CD4-positive, CD25-positive, alpha-beta regulatory T cell (primary cell): ENCODE data around the gene ADAMTSL3. TPM values are rescaled to one million over a fixed set of nuclear protein-coding genes. Genes with fewer than 3 reads are reported as not detected.

Source experiments
- ATAC-seq, 2 donors: fragments of 150-1000 bp; cut with Tn5 transposase; one replicate each; pipeline ENCODE4 v1.10.0; 2021; ENCODE audit warnings: low read depth in 2 of 2, moderate number of reproducible peaks in 2 of 2, moderate library complexity in 1 of 2
- DNase-seq, 3 donors: peaks; one replicate each; pipeline versions ENCODE4 v3.0.0 to v3.0.0-alpha.2; 2012 to 2022; ENCODE audit warnings: mixed read lengths in 1 of 3
- H3K27ac ChIP-seq: one replicate; pipeline ENCODE4 v1.7.0; 2013; ENCODE audit warnings: mild to moderate bottlenecking, low read length; ENCODE audit not compliant: insufficient read depth, poor library complexity, severe bottlenecking
- H3K27me3 ChIP-seq: one replicate; pipeline ENCODE4 v1.7.0; 2013; ENCODE audit warnings: low read length; ENCODE audit not compliant: control insufficient read depth, insufficient read depth
- H3K36me3 ChIP-seq: one replicate; pipeline ENCODE4 v1.7.0; 2013; ENCODE audit warnings: mild to moderate bottlenecking, low read length, moderate library complexity; ENCODE audit not compliant: control insufficient read depth, insufficient read depth
- H3K4me1 ChIP-seq: 2 replicates; pipeline ENCODE4 v1.7.0; 2013; ENCODE audit warnings: mild to moderate bottlenecking, low read length; ENCODE audit not compliant: insufficient read depth, control insufficient read depth, poor library complexity, severe bottlenecking
- H3K4me3 ChIP-seq: one replicate; pipeline ENCODE4 v1.7.0; 2013; ENCODE audit warnings: low read depth, mild to moderate bottlenecking, low read length, moderate library complexity
- H3K9me3 ChIP-seq, 2 experiments: 1 replicate in 1 of 2; 2 replicates in 1 of 2; pipeline ENCODE4 v1.7.0; 2013; ENCODE audit warnings: low read length in 2 of 2, mild to moderate bottlenecking in 1 of 2, moderate library complexity in 1 of 2; ENCODE audit not compliant: control insufficient read depth in 2 of 2
- H3K27ac Mint-ChIP-seq, 3 donors: one replicate each; pipeline ENCODE4 v1.8.0; 2020 to 2022; ENCODE audit warnings: mild to moderate bottlenecking in 3 of 3, mixed read lengths in 3 of 3, moderate library complexity in 2 of 3
- H3K27me3 Mint-ChIP-seq: one replicate; pipeline ENCODE4 v1.8.0; 2022; ENCODE audit warnings: mild to moderate bottlenecking, mixed read lengths
- H3K36me3 Mint-ChIP-seq: one replicate; pipeline ENCODE4 v1.8.0; 2020; ENCODE audit warnings: mixed read lengths
- H3K4me1 Mint-ChIP-seq, 4 donors: one replicate each; pipeline ENCODE4 v1.8.0; 2020 to 2022; ENCODE audit warnings: mixed read lengths in 4 of 4, mild to moderate bottlenecking in 1 of 4
- H3K4me3 Mint-ChIP-seq, 4 donors: one replicate each; pipeline ENCODE4 v1.8.0; 2020 to 2022; ENCODE audit warnings: mild to moderate bottlenecking in 4 of 4, mixed read lengths in 4 of 4, moderate library complexity in 3 of 4
- H3K9me3 Mint-ChIP-seq, 7 donors: one replicate each; pipeline ENCODE4 v1.8.0; 2020 to 2022; ENCODE audit warnings: mixed read lengths in 7 of 7, mild to moderate bottlenecking in 3 of 7, moderate library complexity in 2 of 7
- polyA plus RNA-seq, 4 donors: library from polyadenylated mRNA; unstranded; fragments of 300-500 nt; fragmentation: Illumina TruSeq; gene quantifications; one replicate each; pipeline ENCODE4 v1.2.3, GENCODE V29; 2021
- total RNA-seq: library from RNA; stranded (reverse); gene quantifications from one replicate; pipeline ENCODE4 v1.2.3, GENCODE V29; 2022

Gene ADAMTSL3
- total and polyA plus RNA-seq, 5 donors from 2014 or later: not detected

DNA sequence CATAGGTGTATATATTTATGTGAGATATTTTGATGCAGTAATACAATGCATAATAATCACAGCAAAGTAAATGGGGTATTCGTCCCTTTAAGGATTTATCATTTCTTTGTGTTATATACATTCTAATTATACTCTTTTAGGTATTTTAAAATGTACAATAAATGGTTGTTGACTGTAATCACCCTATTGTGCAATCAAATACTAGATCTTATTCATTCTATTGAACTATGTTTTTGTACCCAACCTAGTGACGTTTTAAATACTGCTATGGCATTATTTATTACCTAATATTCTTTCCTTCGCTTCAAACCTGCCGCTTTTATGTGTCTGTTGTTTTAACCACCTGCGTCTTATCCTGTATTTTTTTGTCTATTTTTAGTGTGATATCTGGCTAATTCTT lies 132.4 kb downstream of the ADAMTSL3 start:
- Histone ChIP-seq H3K27me3 (no peaks in the 10 kb centered on the region), H3K27ac (no peak overlapping the region), H3K4me1 (no peaks in the 10 kb centered on the region), H3K4me3 (no peak overlapping the region), H3K36me3 (no peaks in the 10 kb centered on the region), H3K9me3 (no peaks in the 10 kb centered on the region)
- DNase-seq: no peak
- Mint-ChIP-seq H3K4me1 (no peaks in the 10 kb centered on the region), H3K27me3 (no peaks in the 10 kb centered on the region), H3K4me3 (no peak overlapping the region), H3K36me3 (no peaks in the 10 kb centered on the region), H3K27ac (no peak overlapping the region), H3K9me3 (peaks cover 0 to 4% (median 2%) of the 10 kb centered on the region in 7 donors)
- no peak for ATAC-seq

DNA sequence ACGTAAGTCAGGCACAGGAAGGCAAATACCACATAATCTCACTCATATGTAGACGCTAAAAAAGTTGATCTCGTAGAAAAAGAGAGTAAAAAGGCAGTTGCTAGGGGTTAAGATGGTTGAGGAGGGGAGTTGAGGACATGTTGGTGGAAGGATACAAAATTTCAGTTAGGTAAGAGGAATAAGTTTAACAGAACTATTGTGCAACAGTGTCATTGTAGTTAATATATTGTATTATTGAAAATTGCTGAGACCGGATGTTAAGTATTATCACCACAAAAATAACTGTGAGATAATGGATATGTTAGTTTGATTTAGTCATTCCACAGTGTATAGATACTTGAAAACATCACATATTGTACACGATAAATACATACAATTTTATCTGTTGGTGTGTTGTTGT lies 139.1 kb downstream of the ADAMTSL3 start:
- Mint-ChIP-seq H3K9me3 (peaks cover 0 to 3% (median 0%) of the 10 kb centered on the region in 7 donors), H3K36me3 (no peaks in the 10 kb centered on the region), H3K4me3 (no peak overlapping the region), H3K27me3 (no peaks in the 10 kb centered on the region), H3K4me1 (no peaks in the 10 kb centered on the region), H3K27ac (no peak overlapping the region)
- H3K4me1 ChIP-seq: no peaks in the 10 kb centered on the region
- no peak overlapping the region for H3K27ac ChIP-seq
- no peak overlapping the region for H3K4me3 ChIP-seq
- no peaks in the 10 kb centered on the region for H3K27me3 ChIP-seq
- H3K9me3 ChIP-seq: no peaks in the 10 kb centered on the region
- ATAC-seq: no peak
- DNase-seq: no peak
- H3K36me3 ChIP-seq: no peaks in the 10 kb centered on the region

- Mint-ChIP-seq H3K4me3 (no peak overlapping the region), H3K4me1 (no peaks in the 10 kb centered on the region), H3K27me3 (no peaks in the 10 kb centered on the region), H3K27ac (no peak overlapping the region), H3K36me3 (no peaks in the 10 kb centered on the region), H3K9me3 (peaks cover 0 to 3% (median 0%) of the 10 kb centered on the region in 7 donors)
- no peaks in the 10 kb centered on the region for H3K4me1 ChIP-seq
- H3K27me3 ChIP-seq: no peaks in the 10 kb centered on the region
- H3K36me3 ChIP-seq: no peaks in the 10 kb centered on the region
- no peak for DNase-seq
- H3K4me3 ChIP-seq: no peak overlapping the region
- no peak for ATAC-seq
- H3K27ac ChIP-seq: no peak overlapping the region
- H3K9me3 ChIP-seq: no peaks in the 10 kb centered on the region
Measured at GRCh38 chr15:83794209-83794608, 140.3 kb downstream of the ADAMTSL3 start.

DNA sequence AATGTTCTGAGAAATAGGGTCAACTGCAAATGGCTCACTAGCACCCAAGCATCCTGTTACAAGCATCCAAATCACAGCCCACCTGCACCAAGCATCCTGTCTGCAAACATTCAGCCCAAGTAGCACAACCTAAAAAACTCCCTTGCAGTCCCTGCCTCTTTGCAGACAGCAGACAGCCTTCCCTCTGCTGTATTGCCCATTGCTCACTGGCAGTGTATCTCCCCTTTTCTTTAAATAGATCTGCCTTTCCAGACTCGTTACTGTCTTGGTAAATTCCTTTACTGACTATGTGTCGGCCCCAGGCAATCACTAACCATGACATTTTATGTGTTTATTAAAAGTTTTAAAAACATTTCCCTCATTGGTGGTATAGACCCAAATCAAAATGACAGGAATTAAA lies 155.4 kb downstream of the ADAMTSL3 start:
- no peaks in the 10 kb centered on the region for H3K27me3 Mint-ChIP-seq
- no peaks in the 10 kb centered on the region for H3K36me3 Mint-ChIP-seq

DNA sequence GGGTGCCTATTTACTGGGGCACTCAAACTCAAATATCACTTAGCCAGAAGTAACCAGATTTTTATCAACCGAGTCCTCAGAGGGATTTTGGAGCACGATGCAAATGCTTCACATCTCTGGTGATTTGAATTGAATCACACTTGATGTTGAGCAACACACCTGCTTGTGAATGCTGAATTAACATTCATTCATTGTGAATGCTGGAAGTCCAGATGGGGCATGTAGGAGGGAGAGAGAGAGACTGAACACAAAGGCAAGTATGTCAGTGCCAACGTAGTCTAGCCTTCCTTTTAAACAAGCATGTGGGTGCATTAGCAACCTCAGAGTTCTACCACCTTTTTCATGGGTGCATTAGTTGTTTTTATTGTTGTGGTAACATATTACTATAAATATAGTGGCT lies 156.2 kb downstream of the ADAMTSL3 start:
- no peaks in the 10 kb centered on the region for H3K36me3 ChIP-seq
- H3K9me3 ChIP-seq: no peaks in the 10 kb centered on the region
- DNase-seq: no peak
- no peak overlapping the region for H3K4me3 ChIP-seq
- H3K27me3 Mint-ChIP-seq: no peaks in the 10 kb centered on the region
- no peak for ATAC-seq
- H3K9me3 Mint-ChIP-seq: peaks cover 0 to 8% (median 3%) of the 10 kb centered on the region in 7 donors
- no peaks in the 10 kb centered on the region for H3K36me3 Mint-ChIP-seq
- H3K4me3 Mint-ChIP-seq: no peak overlapping the region
- H3K27me3 ChIP-seq: no peaks in the 10 kb centered on the region
- no peaks in the 10 kb centered on the region for H3K4me1 Mint-ChIP-seq
- H3K27ac Mint-ChIP-seq: no peak overlapping the region
- H3K27ac ChIP-seq: no peak overlapping the region
- no peaks in the 10 kb centered on the region for H3K4me1 ChIP-seq

More for the DNA sequence above, 155.4 kb downstream of the ADAMTSL3 start:
- H3K9me3 Mint-ChIP-seq: peaks cover 0 to 8% (median 2%) of the 10 kb centered on the region in 7 donors
- no peak overlapping the region for H3K27ac ChIP-seq
- H3K36me3 ChIP-seq: no peaks in the 10 kb centered on the region
- no peaks in the 10 kb centered on the region for H3K4me1 Mint-ChIP-seq
- ATAC-seq (no peak), DNase-seq (no peak)
- no peaks in the 10 kb centered on the region for H3K9me3 ChIP-seq
- H3K27me3 ChIP-seq: no peaks in the 10 kb centered on the region
- no peak overlapping the region for H3K27ac Mint-ChIP-seq
- H3K4me3 ChIP-seq: no peak overlapping the region
- no peaks in the 10 kb centered on the region for H3K4me1 ChIP-seq
- no peak overlapping the region for H3K4me3 Mint-ChIP-seq

GRCh38 chr15:83813682-83814081 lies 159.8 kb downstream of the ADAMTSL3 start:
- Mint-ChIP-seq H3K4me3 (no peak overlapping the region), H3K4me1 (no peaks in the 10 kb centered on the region), H3K36me3 (no peaks in the 10 kb centered on the region), H3K9me3 (peaks cover 0 to 4% (median 1%) of the 10 kb centered on the region in 7 donors), H3K27me3 (no peaks in the 10 kb centered on the region), H3K27ac (no peak overlapping the region)
- DNase-seq: no peak
- no peaks in the 10 kb centered on the region for H3K9me3 ChIP-seq
- no peak overlapping the region for H3K27ac ChIP-seq
- H3K36me3 ChIP-seq: no peaks in the 10 kb centered on the region
- H3K4me1 ChIP-seq: no peaks in the 10 kb centered on the region
- no peaks in the 10 kb centered on the region for H3K27me3 ChIP-seq
- ATAC-seq: no peak
- no peak overlapping the region for H3K4me3 ChIP-seq

- ATAC-seq (no peak), DNase-seq (no peak)
- Histone ChIP-seq H3K36me3 (no peaks in the 10 kb centered on the region), H3K9me3 (no peaks in the 10 kb centered on the region), H3K4me1 (no peaks in the 10 kb centered on the region), H3K4me3 (no peak overlapping the region), H3K27ac (no peak overlapping the region), H3K27me3 (no peaks in the 10 kb centered on the region)
- H3K9me3 Mint-ChIP-seq: peaks cover 0 to 4% (median 1%) of the 10 kb centered on the region in 7 donors
- no peaks in the 10 kb centered on the region for H3K27me3 Mint-ChIP-seq
- no peak overlapping the region for H3K27ac Mint-ChIP-seq
- no peaks in the 10 kb centered on the region for H3K4me1 Mint-ChIP-seq
- no peaks in the 10 kb centered on the region for H3K36me3 Mint-ChIP-seq
- no peak overlapping the region for H3K4me3 Mint-ChIP-seq
Measured at GRCh38 chr15:83815506-83815905, 161.6 kb downstream of the ADAMTSL3 start.

DNA sequence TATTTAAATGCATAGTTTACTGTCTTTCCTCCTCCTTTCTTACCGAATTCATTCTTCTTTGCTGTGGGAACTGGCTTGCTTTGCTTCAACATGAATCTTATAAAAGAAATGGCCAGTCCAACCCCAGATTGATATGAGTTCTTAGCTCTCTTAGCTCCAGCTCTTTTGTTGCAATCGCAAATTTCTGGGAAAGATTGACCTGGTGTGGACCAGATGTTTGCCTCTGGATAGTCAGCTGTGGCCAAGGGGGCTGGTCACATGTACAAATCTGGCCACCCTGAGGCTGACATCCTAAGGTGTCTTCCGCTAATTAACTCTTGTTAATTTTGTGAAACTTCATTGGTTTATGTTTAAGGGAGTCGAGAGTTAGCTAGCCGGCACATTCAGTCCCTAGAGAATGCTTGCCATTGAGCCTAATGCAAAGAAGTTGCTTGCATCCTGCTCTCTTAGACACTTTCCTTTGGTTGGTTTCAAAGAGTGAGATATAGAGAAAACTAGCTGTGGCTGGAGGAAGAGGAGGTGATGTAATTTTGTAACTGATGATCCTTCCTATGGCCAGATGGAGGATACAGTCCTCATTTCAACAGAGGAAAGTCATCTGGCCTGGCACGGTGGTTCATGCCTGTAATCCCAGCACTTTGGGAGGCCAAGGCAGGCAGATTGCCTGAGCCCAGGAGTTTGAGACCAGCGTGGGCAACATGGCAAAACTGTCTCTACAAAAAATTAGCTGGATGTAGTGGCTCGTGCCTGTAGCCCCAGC lies 162.4 kb downstream of the ADAMTSL3 start:
- H3K4me1 ChIP-seq: no peaks in the 10 kb centered on the region
- Mint-ChIP-seq H3K4me1 (no peaks in the 10 kb centered on the region), H3K27me3 (no peaks in the 10 kb centered on the region), H3K36me3 (no peaks in the 10 kb centered on the region), H3K4me3 (no peak overlapping the region), H3K9me3 (peaks cover 0 to 7% (median 1%) of the 10 kb centered on the region in 7 donors), H3K27ac (no peak overlapping the region)
- H3K4me3 ChIP-seq: no peak overlapping the region
- ATAC-seq (no peak), DNase-seq (no peak)
- H3K27ac ChIP-seq: no peak overlapping the region
- H3K27me3 ChIP-seq: no peaks in the 10 kb centered on the region
- H3K9me3 ChIP-seq: no peaks in the 10 kb centered on the region
- no peaks in the 10 kb centered on the region for H3K36me3 ChIP-seq
